ENCODE data around the gene CIZ1. TPM values are rescaled to one million over a fixed set of nuclear protein-coding genes. Genes with fewer than 3 reads are reported as not detected.

Gene CIZ1
- total and polyA plus RNA-seq, 5 donors from 2014 or later, result 7.2 to 128 (median 8.1) TPM

- H3K9me3 ChIP-seq (ENCODE audit: control insufficient read depth in 2 of 2, low read length in 2 of 2), result no peaks in the 10 kb centered on the region
- H3K27me3 ChIP-seq (ENCODE audit: control insufficient read depth, insufficient read depth, low read length), result no peaks in the 10 kb centered on the region
- no peak for DNase-seq
- no peaks in the 10 kb centered on the region for H3K27me3 Mint-ChIP-seq
- H3K27ac Mint-ChIP-seq, result no peak overlapping the region
- peaks cover 3% of the 10 kb centered on the region for H3K4me1 ChIP-seq (ENCODE audit: control insufficient read depth, insufficient read depth, low read length, poor library complexity, severe bottlenecking)
- H3K4me3 Mint-ChIP-seq, result no peak overlapping the region
- H3K4me1 Mint-ChIP-seq, result peaks cover 1 to 19% (median 9%) of the 10 kb centered on the region in 4 donors
- H3K36me3 Mint-ChIP-seq, result peaks cover 38% of the 10 kb centered on the region
- peaks cover 0 to 3% (median 0%) of the 10 kb centered on the region in 7 donors for H3K9me3 Mint-ChIP-seq
- H3K27ac ChIP-seq (ENCODE audit: insufficient read depth, low read length, poor library complexity, severe bottlenecking), result no peak overlapping the region
- H3K4me3 ChIP-seq (ENCODE audit: low read depth, low read length), result no peak overlapping the region
- no peak for ATAC-seq (ENCODE audit: low read depth in 2 of 2)
- H3K36me3 ChIP-seq (ENCODE audit: control insufficient read depth, insufficient read depth, low read length), result peaks cover 50% of the 10 kb centered on the region
These were observed 25.2 kb downstream of the CIZ1 start for GRCh38 chr9:128166169-128166568.

- no peak for ATAC-seq (ENCODE audit: low read depth in 2 of 2)
- Histone ChIP-seq H3K4me1 (ENCODE audit: control insufficient read depth, insufficient read depth, low read length, poor library complexity, severe bottlenecking) (peaks cover 16% of the 10 kb centered on the region), H3K27me3 (ENCODE audit: control insufficient read depth, insufficient read depth, low read length) (no peaks in the 10 kb centered on the region), H3K36me3 (ENCODE audit: control insufficient read depth, insufficient read depth, low read length) (peaks cover 39% of the 10 kb centered on the region), H3K27ac (ENCODE audit: insufficient read depth, low read length, poor library complexity, severe bottlenecking) (no peak overlapping the region), H3K9me3 (ENCODE audit: control insufficient read depth in 2 of 2, low read length in 2 of 2) (no peaks in the 10 kb centered on the region), H3K4me3 (ENCODE audit: low read depth, low read length) (no peak overlapping the region)
- H3K27me3 Mint-ChIP-seq, result no peaks in the 10 kb centered on the region
- peaks cover 0 to 3% (median 0%) of the 10 kb centered on the region in 7 donors for H3K9me3 Mint-ChIP-seq
- peaks cover 4 to 27% (median 14%) of the 10 kb centered on the region in 4 donors for H3K4me1 Mint-ChIP-seq
- H3K27ac Mint-ChIP-seq, result peak overlapping the region in 2 of 3 donors; percentile 71 to 84
- H3K4me3 Mint-ChIP-seq, result peak overlapping the region in 2 of 4 donors; percentile 78 to 89
- peaks cover 26% of the 10 kb centered on the region for H3K36me3 Mint-ChIP-seq
- no peak for DNase-seq
These were observed 27.0 kb downstream of the CIZ1 start for GRCh38 chr9:128164307-128164885.

GRCh38 chr9:128163523-128164306, 27.7 kb downstream of the CIZ1 start:
- peaks cover 0 to 3% (median 0%) of the 10 kb centered on the region in 7 donors for H3K9me3 Mint-ChIP-seq
- peak overlapping the region in 2 of 4 donors; percentile 78 to 89 for H3K4me3 Mint-ChIP-seq
- DNase-seq (no peak), ATAC-seq (ENCODE audit: low read depth in 2 of 2) (no peak)
- peaks cover 4 to 30% (median 16%) of the 10 kb centered on the region in 4 donors for H3K4me1 Mint-ChIP-seq
- H3K27me3 Mint-ChIP-seq, result no peaks in the 10 kb centered on the region
- H3K27ac Mint-ChIP-seq, result peak overlapping the region in 1 of 3 donors; percentile 84
- H3K27me3 ChIP-seq (ENCODE audit: control insufficient read depth, insufficient read depth, low read length), result no peaks in the 10 kb centered on the region
- H3K4me3 ChIP-seq (ENCODE audit: low read depth, low read length), result no peak overlapping the region
- peaks cover 32% of the 10 kb centered on the region for H3K36me3 ChIP-seq (ENCODE audit: control insufficient read depth, insufficient read depth, low read length)
- peaks cover 21% of the 10 kb centered on the region for H3K36me3 Mint-ChIP-seq
- peaks cover 19% of the 10 kb centered on the region for H3K4me1 ChIP-seq (ENCODE audit: control insufficient read depth, insufficient read depth, low read length, poor library complexity, severe bottlenecking)
- H3K27ac ChIP-seq (ENCODE audit: insufficient read depth, low read length, poor library complexity, severe bottlenecking), result no peak overlapping the region
- no peaks in the 10 kb centered on the region for H3K9me3 ChIP-seq (ENCODE audit: control insufficient read depth in 2 of 2, low read length in 2 of 2)

GRCh38 chr9:128163027-128163515, 28.3 kb downstream of the CIZ1 start:
- Histone ChIP-seq H3K4me1 (ENCODE audit: control insufficient read depth, insufficient read depth, low read length, poor library complexity, severe bottlenecking) (peaks cover 19% of the 10 kb centered on the region), H3K36me3 (ENCODE audit: control insufficient read depth, insufficient read depth, low read length) (peaks cover 28% of the 10 kb centered on the region), H3K27ac (ENCODE audit: insufficient read depth, low read length, poor library complexity, severe bottlenecking) (no peak overlapping the region), H3K4me3 (ENCODE audit: low read depth, low read length) (no peak overlapping the region), H3K9me3 (ENCODE audit: control insufficient read depth in 2 of 2, low read length in 2 of 2) (no peaks in the 10 kb centered on the region), H3K27me3 (ENCODE audit: control insufficient read depth, insufficient read depth, low read length) (no peaks in the 10 kb centered on the region)
- Mint-ChIP-seq H3K27me3 (no peaks in the 10 kb centered on the region), H3K4me3 (peak overlapping the region in 3 of 4 donors; percentile 11 to 89 (median 75)), H3K36me3 (peaks cover 18% of the 10 kb centered on the region), H3K27ac (peak overlapping the region in 1 of 3 donors; percentile 82), H3K9me3 (peaks cover 0 to 3% (median 0%) of the 10 kb centered on the region in 7 donors), H3K4me1 (peaks cover 4 to 27% (median 16%) of the 10 kb centered on the region in 4 donors)
- no peak for DNase-seq
- ATAC-seq (ENCODE audit: low read depth in 2 of 2), result no peak

GRCh38 chr9:128162215-128163026, 29.0 kb downstream of the CIZ1 start:
- H3K27ac Mint-ChIP-seq, result peak overlapping the region in 2 of 3 donors; percentile 82 to 89
- Histone ChIP-seq H3K36me3 (ENCODE audit: control insufficient read depth, insufficient read depth, low read length) (peaks cover 22% of the 10 kb centered on the region), H3K4me3 (ENCODE audit: low read depth, low read length) (no peak overlapping the region), H3K4me1 (ENCODE audit: control insufficient read depth, insufficient read depth, low read length, poor library complexity, severe bottlenecking) (peaks cover 19% of the 10 kb centered on the region), H3K27ac (ENCODE audit: insufficient read depth, low read length, poor library complexity, severe bottlenecking) (no peak overlapping the region), H3K27me3 (ENCODE audit: control insufficient read depth, insufficient read depth, low read length) (no peaks in the 10 kb centered on the region), H3K9me3 (ENCODE audit: control insufficient read depth in 2 of 2, low read length in 2 of 2) (no peaks in the 10 kb centered on the region)
- ATAC-seq (ENCODE audit: low read depth in 2 of 2) (no peak), DNase-seq (no peak)
- no peaks in the 10 kb centered on the region for H3K27me3 Mint-ChIP-seq
- peaks cover 0 to 3% (median 0%) of the 10 kb centered on the region in 7 donors for H3K9me3 Mint-ChIP-seq
- peaks cover 4 to 27% (median 16%) of the 10 kb centered on the region in 4 donors for H3K4me1 Mint-ChIP-seq
- H3K36me3 Mint-ChIP-seq, result peaks cover 18% of the 10 kb centered on the region
- H3K4me3 Mint-ChIP-seq, result peak overlapping the region; percentile 58 to 89 (median 82)

GRCh38 chr9:128161215-128161902, 30.0 kb downstream of the CIZ1 start:
- peak overlapping the region; percentile 87 to 96 (median 88) for H3K4me3 Mint-ChIP-seq
- peaks cover 4 to 27% (median 16%) of the 10 kb centered on the region in 4 donors for H3K4me1 Mint-ChIP-seq
- no peaks in the 10 kb centered on the region for H3K27me3 Mint-ChIP-seq
- Histone ChIP-seq H3K36me3 (ENCODE audit: control insufficient read depth, insufficient read depth, low read length) (peaks cover 12% of the 10 kb centered on the region), H3K4me3 (ENCODE audit: low read depth, low read length) (peak overlapping the region; percentile 78), H3K4me1 (ENCODE audit: control insufficient read depth, insufficient read depth, low read length, poor library complexity, severe bottlenecking) (peaks cover 19% of the 10 kb centered on the region), H3K27ac (ENCODE audit: insufficient read depth, low read length, poor library complexity, severe bottlenecking) (no peak overlapping the region), H3K9me3 (ENCODE audit: control insufficient read depth in 2 of 2, low read length in 2 of 2) (no peaks in the 10 kb centered on the region), H3K27me3 (ENCODE audit: control insufficient read depth, insufficient read depth, low read length) (no peaks in the 10 kb centered on the region)
- peaks cover 11% of the 10 kb centered on the region for H3K36me3 Mint-ChIP-seq
- peaks cover 0 to 3% (median 0%) of the 10 kb centered on the region in 7 donors for H3K9me3 Mint-ChIP-seq
- H3K27ac Mint-ChIP-seq, result peak overlapping the region; percentile 60 to 86 (median 80)
- no peak for DNase-seq
- no peak for ATAC-seq (ENCODE audit: low read depth in 2 of 2)

GRCh38 chr9:128160603-128160987, 30.8 kb downstream of the CIZ1 start:
- peak overlapping the region; percentile 87 to 96 (median 88) for H3K4me3 Mint-ChIP-seq
- Histone ChIP-seq H3K27ac (ENCODE audit: insufficient read depth, low read length, poor library complexity, severe bottlenecking) (peak overlapping the region; percentile 84), H3K4me1 (ENCODE audit: control insufficient read depth, insufficient read depth, low read length, poor library complexity, severe bottlenecking) (peaks cover 19% of the 10 kb centered on the region), H3K27me3 (ENCODE audit: control insufficient read depth, insufficient read depth, low read length) (no peaks in the 10 kb centered on the region), H3K9me3 (ENCODE audit: control insufficient read depth in 2 of 2, low read length in 2 of 2) (no peaks in the 10 kb centered on the region), H3K36me3 (ENCODE audit: control insufficient read depth, insufficient read depth, low read length) (peaks cover 12% of the 10 kb centered on the region), H3K4me3 (ENCODE audit: low read depth, low read length) (peak overlapping the region; percentile 78)
- peaks cover 11% of the 10 kb centered on the region for H3K36me3 Mint-ChIP-seq
- H3K27ac Mint-ChIP-seq, result peak overlapping the region in 2 of 3 donors; percentile 60 to 86
- ATAC-seq (ENCODE audit: low read depth in 2 of 2) (no peak), DNase-seq (peak; percentile 11 to 63 (median 31))
- peaks cover 0 to 3% (median 0%) of the 10 kb centered on the region in 7 donors for H3K9me3 Mint-ChIP-seq
- peaks cover 4 to 29% (median 16%) of the 10 kb centered on the region in 4 donors for H3K4me1 Mint-ChIP-seq
- no peaks in the 10 kb centered on the region for H3K27me3 Mint-ChIP-seq
